ENCODE results near the gene BABAM2.

GRCh38 chr2:28226558-28226957 is 336.0 kb downstream of the BABAM2 start:
- no peak for TF ChIP-seq CTCF (IDR thresholded peaks at IDR 0.05)
- TF ChIP-seq POLR2A (IDR thresholded peaks at IDR 0.05; ENCODE audit: low read depth), result no peak
- no peak for TF ChIP-seq EP300 (IDR thresholded peaks at IDR 0.05)
- no peak for TF ChIP-seq POLR2AphosphoS5 (IDR thresholded peaks at IDR 0.05)

Measured in esophagus muscularis mucosa (tissue), 4 donors.